Measurements from ENCODE around the gene TMEM170A.

DNA sequence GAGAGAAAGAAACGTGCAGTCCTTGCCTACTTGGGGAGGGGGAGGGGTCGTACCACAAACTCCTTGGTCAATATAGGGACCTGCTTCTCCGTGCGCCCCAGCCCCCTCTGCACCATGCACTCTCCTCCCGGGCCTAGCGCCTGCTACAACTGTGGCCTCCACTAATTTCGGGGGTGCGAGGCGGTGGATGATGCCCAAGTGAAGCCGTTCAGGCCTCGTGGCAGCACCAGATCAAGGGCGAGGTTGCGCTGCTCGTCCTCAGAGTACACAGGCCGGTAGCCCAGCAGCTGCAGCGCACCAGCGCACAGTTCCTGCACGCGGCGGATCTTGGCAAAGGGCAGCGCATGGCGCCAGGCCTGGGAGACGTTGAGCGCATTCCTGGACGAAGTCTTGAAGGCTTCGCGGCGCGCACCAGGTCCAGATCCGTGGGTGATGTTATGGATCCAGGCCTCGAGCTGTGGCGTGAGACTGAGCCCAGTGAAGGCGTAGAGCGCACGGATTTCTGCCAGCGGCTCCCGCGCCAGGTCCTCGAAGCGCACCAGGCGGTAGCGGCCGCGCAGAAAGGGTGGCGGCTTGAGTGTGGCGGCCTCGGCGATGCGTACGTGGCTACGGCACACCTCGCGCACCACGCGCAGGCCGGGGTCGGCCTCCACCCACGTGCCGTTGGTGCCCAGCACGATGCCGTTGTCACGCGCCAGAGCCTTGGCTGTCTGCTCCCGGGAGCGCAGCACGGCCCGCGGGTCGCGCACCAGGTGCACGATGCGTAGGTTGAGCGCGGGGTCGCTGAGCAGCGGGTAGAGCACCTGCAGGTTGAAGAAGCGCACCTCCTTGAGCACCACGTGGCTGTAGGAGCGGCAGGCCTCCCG is 14.2 kb upstream of the TMEM170A start:
- TF ChIP-seq, protein P1, sequence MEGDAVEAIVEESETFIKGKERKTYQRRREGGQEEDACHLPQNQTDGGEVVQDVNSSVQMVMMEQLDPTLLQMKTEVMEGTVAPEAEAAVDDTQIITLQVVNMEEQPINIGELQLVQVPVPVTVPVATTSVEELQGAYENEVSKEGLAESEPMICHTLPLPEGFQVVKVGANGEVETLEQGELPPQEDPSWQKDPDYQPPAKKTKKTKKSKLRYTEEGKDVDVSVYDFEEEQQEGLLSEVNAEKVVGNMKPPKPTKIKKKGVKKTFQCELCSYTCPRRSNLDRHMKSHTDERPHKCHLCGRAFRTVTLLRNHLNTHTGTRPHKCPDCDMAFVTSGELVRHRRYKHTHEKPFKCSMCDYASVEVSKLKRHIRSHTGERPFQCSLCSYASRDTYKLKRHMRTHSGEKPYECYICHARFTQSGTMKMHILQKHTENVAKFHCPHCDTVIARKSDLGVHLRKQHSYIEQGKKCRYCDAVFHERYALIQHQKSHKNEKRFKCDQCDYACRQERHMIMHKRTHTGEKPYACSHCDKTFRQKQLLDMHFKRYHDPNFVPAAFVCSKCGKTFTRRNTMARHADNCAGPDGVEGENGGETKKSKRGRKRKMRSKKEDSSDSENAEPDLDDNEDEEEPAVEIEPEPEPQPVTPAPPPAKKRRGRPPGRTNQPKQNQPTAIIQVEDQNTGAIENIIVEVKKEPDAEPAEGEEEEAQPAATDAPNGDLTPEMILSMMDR (IDR thresholded peaks at IDR 0.05; ENCODE audit: poor library complexity), result no peak
- TF ChIP-seq EZH2phosphoT487 (IDR thresholded peaks at IDR 0.05; ENCODE audit: low read depth, severe bottlenecking, unreplicated experiment), result no peak
